DMS53 treated with DMSO at 0.1 percent for 48 hours (cell line): ENCODE results near the gene THRB.

Source experiments
- DNase-seq: peaks from one replicate; lab custom pipeline; 2025; ENCODE audit not compliant: unreplicated experiment; lab: John Stamatoyannopoulos, UW

THRB gene

GRCh38 chr3:24494618-24495325 lies at the start of gene THRB:
Gene THRB (minus strand): TSS chr3:24494850.
- no peak for DNase-seq

GRCh38 chr3:24541935-24542334 lies 47.3 kb upstream of the THRB start:
- DNase-seq: no peak

- DNase-seq: no peak
Observed at GRCh38 chr3:24540821-24541220, 46.2 kb upstream of the THRB start.

GRCh38 chr3:24539699-24540098 lies 45.0 kb upstream of the THRB start:
- no peak for DNase-seq

GRCh38 chr3:24538891-24539290 lies 44.2 kb upstream of the THRB start:
- DNase-seq: no peak

- no peak for DNase-seq
Observed at GRCh38 chr3:24533561-24534193, 39.0 kb upstream of the THRB start.

GRCh38 chr3:24530471-24530870 lies 35.8 kb upstream of the THRB start:
- DNase-seq: no peak

GRCh38 chr3:24529210-24529609 lies 34.6 kb upstream of the THRB start:
- DNase-seq: no peak

GRCh38 chr3:24526640-24527212 lies 32.1 kb upstream of the THRB start:
- DNase-seq: no peak

GRCh38 chr3:24525557-24525956 lies 30.9 kb upstream of the THRB start:
- DNase-seq: no peak

- DNase-seq: no peak
Observed at GRCh38 chr3:24525022-24525421, 30.4 kb upstream of the THRB start.

- DNase-seq: no peak
Observed at GRCh38 chr3:24523988-24524727, 29.5 kb upstream of the THRB start.

- DNase-seq: no peak
Observed at GRCh38 chr3:24523215-24523614, 28.6 kb upstream of the THRB start.

- DNase-seq: no peak
Observed at GRCh38 chr3:24522146-24522579, 27.5 kb upstream of the THRB start.

GRCh38 chr3:24521420-24522145 lies 26.9 kb upstream of the THRB start:
- DNase-seq: no peak

- DNase-seq: no peak
Observed at GRCh38 chr3:24520976-24521419, 26.3 kb upstream of the THRB start.

GRCh38 chr3:24520101-24520495 lies 25.4 kb upstream of the THRB start:
- no peak for DNase-seq

- no peak for DNase-seq
Observed at GRCh38 chr3:24519368-24520100, 24.9 kb upstream of the THRB start.

GRCh38 chr3:24518990-24519367 lies 24.3 kb upstream of the THRB start:
- DNase-seq: no peak

- DNase-seq: no peak
Observed at GRCh38 chr3:24514119-24514518, 19.5 kb upstream of the THRB start.
